ENCODE measurements around the gene ENDOV. TPM values are rescaled to one million over a fixed set of nuclear protein-coding genes. Genes with fewer than 3 reads are reported as not detected.

ENDOV gene
- total and polyA plus RNA-seq, 2 of the 13 experiments (the other 11 are each of a cell fraction or from before 2014, with no cell fraction given): 15.1 to 17.1 TPM

DNA sequence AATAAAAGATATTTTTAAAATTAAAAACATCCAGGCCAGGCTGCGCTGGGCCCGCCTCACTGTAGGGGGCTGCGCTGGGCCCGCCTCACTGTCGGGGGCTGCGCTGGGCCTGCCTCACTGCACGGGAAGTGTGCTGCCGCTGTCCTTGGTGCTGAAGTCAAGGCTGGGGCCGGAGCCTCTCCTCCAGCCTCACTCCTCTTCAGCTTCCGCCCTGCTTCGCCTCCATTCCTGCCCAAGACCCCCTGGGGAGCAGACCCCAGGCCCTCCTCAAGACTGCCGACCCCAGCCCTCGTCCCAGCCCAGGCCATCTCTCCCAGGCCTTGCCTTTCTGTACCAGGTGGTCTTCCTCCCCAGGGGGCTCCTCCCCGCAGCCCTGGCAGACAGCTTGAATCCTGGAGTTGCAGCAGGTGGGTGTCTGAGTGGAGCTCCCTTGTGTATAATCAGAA, 26.2 kb downstream of the ENDOV start (continued):
- 0 out of 2 replicates have a peak, but pooled peaks have one; percentile 44 for TF ChIP-seq ZNF547 (CRISPR knock-in tag; IDR thresholded peaks at IDR 0.05)
- no peak for TF ChIP-seq THYN1 (CRISPR knock-in tag; IDR thresholded peaks at IDR 0.05; ENCODE audit: borderline replicate concordance, low read depth)
- TF ChIP-seq, protein P1, sequence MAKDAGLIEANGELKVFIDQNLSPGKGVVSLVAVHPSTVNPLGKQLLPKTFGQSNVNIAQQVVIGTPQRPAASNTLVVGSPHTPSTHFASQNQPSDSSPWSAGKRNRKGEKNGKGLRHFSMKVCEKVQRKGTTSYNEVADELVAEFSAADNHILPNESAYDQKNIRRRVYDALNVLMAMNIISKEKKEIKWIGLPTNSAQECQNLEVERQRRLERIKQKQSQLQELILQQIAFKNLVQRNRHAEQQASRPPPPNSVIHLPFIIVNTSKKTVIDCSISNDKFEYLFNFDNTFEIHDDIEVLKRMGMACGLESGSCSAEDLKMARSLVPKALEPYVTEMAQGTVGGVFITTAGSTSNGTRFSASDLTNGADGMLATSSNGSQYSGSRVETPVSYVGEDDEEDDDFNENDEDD (CRISPR knock-in tag; IDR thresholded peaks at IDR 0.05; ENCODE audit: borderline replicate concordance): peak; percentile 18; the same call in 1 of the 2 replicates
- no peak for TF ChIP-seq FIP1L1 (IDR thresholded peaks at IDR 0.05; ENCODE audit: borderline replicate concordance, insufficient read depth, low read depth, low read length)
- TF ChIP-seq MXI1 (IDR thresholded peaks at IDR 0.05; ENCODE audit: borderline replicate concordance, low read depth, low read length): no peak
- peak; percentile 60 for TF ChIP-seq PHF20 (CRISPR knock-in tag; IDR thresholded peaks at IDR 0.05)
- TF ChIP-seq HES4 (CRISPR knock-in tag; IDR thresholded peaks at IDR 0.05; ENCODE audit: borderline replicate concordance): peak; percentile 97
- peak; percentile 89 for TF ChIP-seq ARNT2 (CRISPR knock-in tag; IDR thresholded peaks at IDR 0.05; ENCODE audit: low read depth)
- TF ChIP-seq, protein P2, sequence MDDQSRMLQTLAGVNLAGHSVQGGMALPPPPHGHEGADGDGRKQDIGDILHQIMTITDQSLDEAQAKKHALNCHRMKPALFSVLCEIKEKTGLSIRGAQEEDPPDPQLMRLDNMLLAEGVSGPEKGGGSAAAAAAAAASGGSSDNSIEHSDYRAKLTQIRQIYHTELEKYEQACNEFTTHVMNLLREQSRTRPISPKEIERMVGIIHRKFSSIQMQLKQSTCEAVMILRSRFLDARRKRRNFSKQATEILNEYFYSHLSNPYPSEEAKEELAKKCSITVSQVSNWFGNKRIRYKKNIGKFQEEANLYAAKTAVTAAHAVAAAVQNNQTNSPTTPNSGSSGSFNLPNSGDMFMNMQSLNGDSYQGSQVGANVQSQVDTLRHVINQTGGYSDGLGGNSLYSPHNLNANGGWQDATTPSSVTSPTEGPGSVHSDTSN (CRISPR knock-in tag; IDR thresholded peaks at IDR 0.05; ENCODE audit: borderline replicate concordance): peak; percentile 85; the same call in 1 of the 2 replicates
- TF ChIP-seq TEAD3 (CRISPR knock-in tag; optimal IDR thresholded peaks at IDR 0.05; ENCODE audit: borderline replicate concordance): peak; percentile 35
- TF ChIP-seq SP5 (CRISPR knock-in tag; IDR thresholded peaks at IDR 0.05; ENCODE audit: borderline replicate concordance, low read depth): peak; percentile 38; the same call in 1 of the 2 replicates
- TF ChIP-seq RCOR2 (CRISPR knock-in tag; IDR thresholded peaks at IDR 0.05): no peak
- TF ChIP-seq, protein P3, sequence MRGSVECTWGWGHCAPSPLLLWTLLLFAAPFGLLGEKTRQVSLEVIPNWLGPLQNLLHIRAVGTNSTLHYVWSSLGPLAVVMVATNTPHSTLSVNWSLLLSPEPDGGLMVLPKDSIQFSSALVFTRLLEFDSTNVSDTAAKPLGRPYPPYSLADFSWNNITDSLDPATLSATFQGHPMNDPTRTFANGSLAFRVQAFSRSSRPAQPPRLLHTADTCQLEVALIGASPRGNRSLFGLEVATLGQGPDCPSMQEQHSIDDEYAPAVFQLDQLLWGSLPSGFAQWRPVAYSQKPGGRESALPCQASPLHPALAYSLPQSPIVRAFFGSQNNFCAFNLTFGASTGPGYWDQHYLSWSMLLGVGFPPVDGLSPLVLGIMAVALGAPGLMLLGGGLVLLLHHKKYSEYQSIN (CRISPR knock-in tag; IDR thresholded peaks at IDR 0.05; ENCODE audit: borderline replicate concordance): peak; percentile 75; the same call in 1 of the 2 replicates
- TF ChIP-seq MEIS2 (CRISPR knock-in tag; IDR thresholded peaks at IDR 0.05): peak; percentile 96; the same call in 1 of the 2 replicates
- TF ChIP-seq SALL1 (CRISPR knock-in tag; IDR thresholded peaks at IDR 0.05): peak; percentile 96
- no peak for TF ChIP-seq ZNF136 (CRISPR knock-in tag; IDR thresholded peaks at IDR 0.05; ENCODE audit: low read depth)
- TF ChIP-seq MIER3 (CRISPR knock-in tag; IDR thresholded peaks at IDR 0.05; ENCODE audit: borderline replicate concordance): peak; percentile 59; the same call in 1 of the 2 replicates
- peak; percentile 87; the same call in 1 of the 2 replicates for TF ChIP-seq FOXM1 (CRISPR knock-in tag; IDR thresholded peaks at IDR 0.05)
- 0 out of 2 replicates have a peak, but pooled peaks have one; percentile 27 for TF ChIP-seq TAF1 (CRISPR knock-in tag; IDR thresholded peaks at IDR 0.05)
- TF ChIP-seq SIX1 (CRISPR knock-in tag; IDR thresholded peaks at IDR 0.05; ENCODE audit: borderline replicate concordance): 0 out of 2 replicates have a peak, but pooled peaks have one; percentile 28
- peak; percentile 38; the same call in 1 of the 2 replicates for TF ChIP-seq NFYC (CRISPR knock-in tag; IDR thresholded peaks at IDR 0.05)
- 0 out of 2 replicates have a peak, but pooled peaks have one; percentile 78 for TF ChIP-seq ZNF782 (CRISPR knock-in tag; IDR thresholded peaks at IDR 0.05; ENCODE audit: borderline replicate concordance)
- TF ChIP-seq, protein P4, sequence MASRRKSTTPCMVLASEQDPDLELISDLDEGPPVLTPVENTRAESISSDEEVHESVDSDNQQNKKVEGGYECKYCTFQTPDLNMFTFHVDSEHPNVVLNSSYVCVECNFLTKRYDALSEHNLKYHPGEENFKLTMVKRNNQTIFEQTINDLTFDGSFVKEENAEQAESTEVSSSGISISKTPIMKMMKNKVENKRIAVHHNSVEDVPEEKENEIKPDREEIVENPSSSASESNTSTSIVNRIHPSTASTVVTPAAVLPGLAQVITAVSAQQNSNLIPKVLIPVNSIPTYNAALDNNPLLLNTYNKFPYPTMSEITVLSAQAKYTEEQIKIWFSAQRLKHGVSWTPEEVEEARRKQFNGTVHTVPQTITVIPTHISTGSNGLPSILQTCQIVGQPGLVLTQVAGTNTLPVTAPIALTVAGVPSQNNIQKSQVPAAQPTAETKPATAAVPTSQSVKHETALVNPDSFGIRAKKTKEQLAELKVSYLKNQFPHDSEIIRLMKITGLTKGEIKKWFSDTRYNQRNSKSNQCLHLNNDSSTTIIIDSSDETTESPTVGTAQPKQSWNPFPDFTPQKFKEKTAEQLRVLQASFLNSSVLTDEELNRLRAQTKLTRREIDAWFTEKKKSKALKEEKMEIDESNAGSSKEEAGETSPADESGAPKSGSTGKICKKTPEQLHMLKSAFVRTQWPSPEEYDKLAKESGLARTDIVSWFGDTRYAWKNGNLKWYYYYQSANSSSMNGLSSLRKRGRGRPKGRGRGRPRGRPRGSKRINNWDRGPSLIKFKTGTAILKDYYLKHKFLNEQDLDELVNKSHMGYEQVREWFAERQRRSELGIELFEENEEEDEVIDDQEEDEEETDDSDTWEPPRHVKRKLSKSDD (CRISPR knock-in tag; IDR thresholded peaks at IDR 0.05; ENCODE audit: low read depth): peak; percentile 49; the same call in 1 of the 2 replicates
- no peak for TF ChIP-seq ZNF775 (CRISPR knock-in tag; IDR thresholded peaks at IDR 0.05; ENCODE audit: borderline replicate concordance)
- no peak for TF ChIP-seq NFIB (CRISPR knock-in tag; IDR thresholded peaks at IDR 0.05; ENCODE audit: borderline replicate concordance)
